Measurements from ENCODE around the gene NEK10.

The NEK10 gene

DNA sequence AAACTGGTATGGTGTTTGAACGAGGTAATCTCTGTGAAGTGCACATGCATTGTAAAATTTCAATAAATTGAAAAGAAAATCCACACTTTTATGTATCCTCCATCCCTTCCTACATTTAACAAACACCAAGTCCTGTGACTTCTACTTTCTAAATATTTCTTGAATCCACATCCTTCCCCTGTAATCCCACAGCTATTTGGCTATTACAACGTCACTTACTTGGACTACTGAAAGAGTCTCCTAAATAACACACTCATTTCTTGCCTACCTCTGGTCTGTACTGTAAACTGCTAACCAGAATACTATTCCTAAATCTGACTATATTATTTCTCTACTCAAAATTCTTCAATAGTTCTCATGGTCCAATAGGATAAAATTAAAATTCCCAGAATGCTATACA is 176.1 kb downstream of the NEK10 start:
- DNase-seq (ENCODE audit: extremely low spot score, insufficient read length, low read depth) (no peak), FAIRE-seq (no peak)

DNA sequence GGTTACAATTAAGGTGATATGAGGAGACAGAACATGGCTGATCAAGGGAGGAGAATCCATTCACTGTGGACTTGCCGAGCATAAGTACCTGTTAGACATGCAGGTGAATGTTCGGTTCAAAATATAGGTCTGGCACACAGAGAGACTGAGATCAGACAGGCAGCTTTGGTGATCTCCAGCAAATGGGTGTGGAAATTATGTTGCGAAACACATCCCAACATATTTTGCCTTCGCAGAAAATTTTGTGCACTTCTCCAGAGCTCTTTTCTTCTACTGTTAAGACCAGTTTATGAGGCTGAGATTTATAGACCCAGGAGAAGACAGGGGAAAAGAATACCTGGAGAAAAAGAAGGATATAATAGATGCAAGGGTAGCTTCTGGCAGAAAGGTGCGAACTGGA is 183.2 kb downstream of the NEK10 start:
- DNase-seq (ENCODE audit: extremely low spot score, insufficient read length, low read depth) (no peak), FAIRE-seq (no peak)

DNA sequence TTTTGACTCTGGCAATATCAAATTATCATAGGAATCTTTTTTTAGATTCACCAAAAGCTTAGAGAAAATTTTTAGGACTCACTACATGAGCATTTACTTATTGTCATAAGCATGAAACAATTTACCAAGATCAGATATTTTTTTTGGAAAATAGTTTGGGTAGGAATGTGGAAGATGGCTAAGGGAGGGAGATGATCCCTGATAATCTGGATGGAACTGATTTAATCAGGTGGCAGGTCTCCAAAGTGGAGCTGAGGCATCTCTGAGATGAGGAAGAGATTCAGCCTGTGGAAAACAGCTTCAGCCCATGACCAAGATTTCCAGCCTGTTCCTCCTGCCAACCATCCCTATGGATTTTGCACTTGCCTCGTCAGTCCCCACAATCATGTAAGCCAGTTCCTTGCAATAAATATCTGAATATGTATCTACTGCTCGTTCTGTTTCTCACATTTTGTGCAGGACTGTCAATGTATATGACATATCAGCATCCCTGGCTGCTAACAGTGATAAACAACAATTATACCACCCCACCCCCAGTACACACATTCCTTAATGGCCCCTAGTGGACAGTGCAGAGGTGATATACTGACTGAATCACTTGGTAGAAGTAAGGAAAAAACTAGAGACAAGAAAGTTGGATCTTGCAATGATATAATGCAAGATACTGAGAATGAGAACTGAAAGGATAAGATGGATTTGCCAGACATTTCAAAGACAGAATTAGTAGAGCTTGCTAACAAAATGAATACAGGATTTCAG is 183.8 kb downstream of the NEK10 start:
- DNase-seq (ENCODE audit: extremely low spot score, insufficient read length, low read depth) (no peak), FAIRE-seq (no peak)

DNA sequence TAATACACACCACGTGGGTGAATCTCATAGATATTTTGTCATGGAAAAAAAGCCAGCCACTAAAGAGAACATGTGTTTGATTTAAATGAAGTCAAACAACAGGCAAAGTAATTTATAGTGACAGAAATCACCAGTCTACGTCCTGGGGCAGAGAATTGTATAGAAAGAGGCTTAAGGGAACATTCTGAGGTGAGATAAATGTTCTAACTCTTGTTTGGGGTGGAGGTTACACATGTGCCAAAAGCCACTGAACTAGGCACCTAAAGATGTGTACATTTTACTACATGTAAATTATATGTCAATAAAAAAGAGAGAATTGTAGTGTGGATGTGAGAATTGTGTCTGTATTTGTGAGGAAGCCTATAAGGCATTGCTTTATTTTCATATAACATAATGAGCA is 184.9 kb downstream of the NEK10 start:
- DNase-seq (ENCODE audit: extremely low spot score, insufficient read length, low read depth), result no peak
- FAIRE-seq, result no peak

DNA sequence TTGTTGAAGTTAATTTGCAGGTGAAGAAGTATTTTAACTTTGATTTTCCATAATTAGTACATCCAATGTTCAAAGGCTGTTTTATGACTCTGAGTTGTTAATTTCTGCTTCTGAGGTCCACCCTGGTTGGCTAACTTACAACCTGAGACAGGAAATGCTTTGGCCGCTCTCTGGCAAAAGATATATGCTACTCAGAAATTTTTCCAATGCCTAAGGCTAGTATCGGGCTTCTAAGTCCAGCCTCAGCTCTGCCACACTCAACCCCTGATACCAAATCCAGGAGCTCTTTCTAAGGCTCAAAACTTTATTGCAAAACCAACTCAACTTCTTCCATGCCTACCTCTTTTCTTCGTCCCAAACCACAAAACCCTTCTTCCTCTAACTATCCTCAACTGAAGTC is 192.9 kb downstream of the NEK10 start:
- FAIRE-seq (no peak), DNase-seq (ENCODE audit: extremely low spot score, insufficient read length, low read depth) (no peak)

DNA sequence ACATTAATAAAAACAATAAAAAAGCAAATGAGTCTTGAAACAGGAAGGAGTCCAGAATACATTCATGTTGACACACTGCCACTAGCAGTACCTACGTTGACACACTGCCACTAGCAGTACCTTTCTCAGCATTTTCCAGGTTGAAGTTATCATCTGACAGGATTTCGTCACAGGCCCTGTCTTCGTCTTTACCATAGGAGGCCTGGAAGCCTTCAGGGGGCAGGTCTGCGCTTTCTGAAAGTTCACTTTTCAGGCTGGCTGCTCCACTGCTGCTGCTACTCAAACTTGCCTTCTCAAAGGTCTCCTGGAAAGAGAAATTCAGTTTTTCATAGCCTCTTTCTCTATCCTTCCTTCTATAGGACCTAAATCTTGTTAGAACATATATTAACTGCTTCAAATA is 194.7 kb downstream of the NEK10 start:
- FAIRE-seq (no peak), DNase-seq (ENCODE audit: extremely low spot score, insufficient read length, low read depth) (no peak)

DNA sequence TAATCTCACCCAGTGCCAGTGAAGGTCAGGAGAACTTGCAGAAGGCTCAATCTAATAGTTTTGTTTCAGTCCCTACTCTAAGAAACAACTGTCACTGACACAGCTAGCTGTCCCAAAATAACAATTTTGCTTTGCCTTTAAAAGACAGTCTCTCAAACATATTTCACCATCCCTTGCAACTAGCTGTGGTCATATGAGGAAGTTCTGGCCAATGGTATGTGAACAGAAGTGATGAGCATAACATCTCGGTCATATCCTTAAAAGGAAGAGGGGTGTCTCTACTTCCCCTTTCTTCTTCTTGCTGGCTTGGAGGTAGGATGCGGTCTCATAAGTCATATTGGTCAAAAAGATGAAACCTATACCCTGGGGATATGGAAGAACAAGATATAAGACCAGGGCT is 198.1 kb downstream of the NEK10 start:
- FAIRE-seq (peak; percentile 55), DNase-seq (ENCODE audit: extremely low spot score, insufficient read length, low read depth) (no peak)

DNA sequence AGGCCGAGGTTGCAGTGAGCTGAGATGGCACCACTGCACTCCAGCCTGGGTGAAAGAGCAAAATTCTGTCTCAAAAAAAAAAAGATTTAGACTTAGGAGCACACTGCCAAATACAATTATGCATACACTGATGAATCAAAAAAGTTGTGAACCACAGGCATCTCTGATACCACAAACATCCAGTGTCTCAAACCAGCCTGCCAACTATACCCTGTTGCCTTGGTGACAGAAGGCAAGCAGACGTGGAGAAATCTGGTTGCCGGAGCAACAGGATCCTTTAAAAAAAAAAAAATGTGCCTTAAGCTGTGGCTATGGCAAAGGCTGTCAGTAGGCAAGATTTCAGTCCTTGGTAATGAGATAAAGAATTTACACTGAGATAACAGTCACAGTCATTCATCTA is 202.3 kb downstream of the NEK10 start:
- FAIRE-seq, result no peak
- DNase-seq (ENCODE audit: extremely low spot score, insufficient read length, low read depth), result no peak

DNA sequence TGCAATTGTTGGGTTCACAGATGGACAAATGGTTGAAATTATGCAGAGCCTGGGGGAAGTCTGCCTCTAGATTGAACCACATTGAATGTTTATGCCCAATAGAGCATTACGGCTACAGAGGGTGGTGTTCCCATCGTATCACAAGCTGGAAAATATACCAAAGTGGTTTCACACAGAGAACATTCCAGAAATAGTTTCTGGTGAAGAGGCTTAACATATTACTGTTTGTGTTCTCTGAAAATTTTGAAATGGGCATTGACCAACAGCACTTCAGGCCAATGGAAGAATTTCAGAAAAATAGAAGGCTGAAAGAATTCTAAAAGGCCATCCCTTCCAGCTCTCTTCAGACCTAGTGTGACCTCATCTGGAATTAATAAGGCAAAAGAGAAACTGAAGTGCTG is 203.9 kb downstream of the NEK10 start:
- DNase-seq (ENCODE audit: extremely low spot score, insufficient read length, low read depth) (no peak), FAIRE-seq (no peak)

DNA sequence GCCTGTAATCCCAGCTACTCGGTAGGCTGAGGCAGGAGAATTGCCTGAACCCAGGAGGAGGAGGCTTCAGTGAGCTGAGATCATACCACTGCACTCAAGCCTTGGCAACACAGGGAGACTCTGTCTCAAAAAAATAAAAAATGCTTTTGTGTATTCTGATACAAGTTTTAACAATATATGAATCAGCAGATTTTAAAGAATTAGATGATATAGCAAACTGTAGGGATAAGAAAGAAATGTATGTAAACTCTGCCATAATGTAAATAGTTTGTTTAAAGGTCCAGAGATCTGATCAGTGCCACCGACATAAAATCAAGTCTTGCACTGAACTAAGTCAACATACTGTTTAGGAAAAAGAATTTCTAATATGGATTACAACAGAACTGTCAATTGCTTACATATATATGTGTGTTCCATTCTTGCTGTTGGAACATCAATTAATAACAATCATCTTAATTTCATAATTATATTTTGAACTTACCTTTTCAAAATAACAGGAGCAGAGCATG is 208.3 kb downstream of the NEK10 start:
- no peak for FAIRE-seq
- DNase-seq (ENCODE audit: extremely low spot score, insufficient read length, low read depth), result no peak

DNA sequence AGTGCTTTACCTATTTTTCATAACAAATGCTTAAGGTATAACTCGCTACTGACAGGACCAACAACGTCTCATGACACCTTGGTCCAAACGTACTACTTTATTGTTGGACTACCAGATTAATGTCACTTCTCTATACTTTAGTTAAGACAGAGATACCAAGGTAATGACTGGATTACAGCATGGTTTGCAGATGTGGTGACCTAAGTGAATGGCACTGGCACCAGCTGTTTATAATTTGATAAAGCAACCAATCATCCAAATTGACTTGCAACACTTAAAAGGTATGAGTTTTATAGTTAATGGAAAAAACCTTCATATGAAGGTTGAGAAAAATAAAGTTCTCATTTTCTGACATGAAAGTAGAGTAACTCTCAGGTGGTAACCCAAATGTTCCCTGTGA is 209.0 kb downstream of the NEK10 start:
- no peak for FAIRE-seq

DNA sequence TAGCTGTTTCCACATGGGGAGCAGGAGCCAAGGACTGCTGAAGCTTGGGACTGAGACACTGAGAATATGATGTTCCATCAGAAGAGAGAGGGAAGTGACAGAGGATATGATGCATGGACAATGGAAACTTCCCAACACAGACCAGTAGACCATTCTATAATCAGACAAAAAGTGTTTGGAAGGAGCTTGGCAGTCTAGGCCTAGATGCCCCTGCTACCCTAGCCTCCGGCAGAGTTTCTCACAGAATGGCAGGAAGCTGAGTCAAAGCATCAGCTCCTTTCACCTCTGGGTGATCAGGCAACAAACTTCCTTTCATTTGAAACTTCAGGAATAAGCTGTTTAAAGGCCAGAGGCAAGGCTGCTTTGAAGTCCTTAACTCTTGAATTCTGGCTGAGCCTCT is 222.0 kb downstream of the NEK10 start:
- FAIRE-seq, result no peak

More for the DNA sequence above, 209.0 kb downstream of the NEK10 start:
- no peak for DNase-seq (ENCODE audit: extremely low spot score, insufficient read length, low read depth)

DNA sequence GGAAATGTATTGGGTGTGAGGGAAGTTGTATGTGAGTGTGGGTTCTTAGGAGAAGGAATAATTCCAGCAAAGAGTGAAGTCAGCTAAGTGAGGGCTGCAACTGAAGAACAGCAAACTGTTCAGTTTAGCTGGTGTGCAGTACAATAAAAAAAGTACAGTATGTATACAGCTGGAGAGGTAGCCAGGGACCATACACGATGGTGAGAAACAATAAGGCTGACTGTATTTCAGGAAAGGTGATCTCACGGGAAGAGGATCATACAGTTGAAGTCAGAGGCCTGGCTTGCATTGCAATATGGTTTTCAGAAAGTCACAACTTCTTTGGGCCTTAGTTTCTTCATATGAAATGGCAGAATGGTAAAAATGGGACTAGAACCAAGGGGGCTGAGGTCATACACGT is 222.4 kb downstream of the NEK10 start:
- DNase-seq (ENCODE audit: extremely low spot score, insufficient read length, low read depth) (no peak), FAIRE-seq (no peak)

More for the DNA sequence above, 222.0 kb downstream of the NEK10 start:
- no peak for DNase-seq (ENCODE audit: extremely low spot score, insufficient read length, low read depth)

DNA sequence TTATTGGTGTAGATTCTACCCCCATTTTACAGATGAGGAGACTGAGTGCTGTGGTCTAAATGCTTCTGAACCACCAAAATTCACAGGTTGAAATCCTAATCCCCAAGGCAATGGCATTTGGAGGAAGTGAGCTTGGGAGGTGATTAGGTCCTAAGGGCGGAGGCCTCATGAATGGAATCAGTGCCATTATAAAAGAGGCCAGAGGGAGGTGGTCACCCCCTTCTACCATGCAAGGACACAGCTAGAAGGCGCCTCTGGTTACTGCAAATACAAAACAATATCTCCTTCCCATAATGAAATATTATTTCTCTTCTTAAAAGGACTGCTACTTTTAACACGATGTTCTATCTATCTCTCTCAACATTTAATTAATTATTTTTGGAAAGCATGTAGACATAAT is 223.5 kb downstream of the NEK10 start:
- FAIRE-seq (no peak), DNase-seq (ENCODE audit: extremely low spot score, insufficient read length, low read depth) (no peak)

DNA sequence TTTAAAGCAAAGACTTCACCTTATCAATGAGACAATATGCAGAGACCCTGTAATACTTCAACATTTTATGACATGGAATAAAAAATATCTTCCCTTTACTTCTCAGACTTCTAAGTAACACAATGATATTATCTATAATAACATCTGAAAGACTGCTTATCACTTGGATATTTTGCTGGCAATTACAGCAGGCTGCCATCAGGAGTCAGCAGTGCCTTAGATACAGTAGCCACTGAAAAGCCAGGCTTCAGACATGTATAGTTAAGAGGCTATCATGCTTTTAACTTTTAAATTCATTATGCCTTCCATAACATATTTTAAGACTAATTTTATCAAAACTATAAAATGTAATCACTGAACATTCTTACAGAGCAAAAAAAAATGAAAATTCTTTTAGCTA is 227.5 kb downstream of the NEK10 start:
- DNase-seq (ENCODE audit: extremely low spot score, insufficient read length, low read depth) (no peak), FAIRE-seq (no peak)

DNA sequence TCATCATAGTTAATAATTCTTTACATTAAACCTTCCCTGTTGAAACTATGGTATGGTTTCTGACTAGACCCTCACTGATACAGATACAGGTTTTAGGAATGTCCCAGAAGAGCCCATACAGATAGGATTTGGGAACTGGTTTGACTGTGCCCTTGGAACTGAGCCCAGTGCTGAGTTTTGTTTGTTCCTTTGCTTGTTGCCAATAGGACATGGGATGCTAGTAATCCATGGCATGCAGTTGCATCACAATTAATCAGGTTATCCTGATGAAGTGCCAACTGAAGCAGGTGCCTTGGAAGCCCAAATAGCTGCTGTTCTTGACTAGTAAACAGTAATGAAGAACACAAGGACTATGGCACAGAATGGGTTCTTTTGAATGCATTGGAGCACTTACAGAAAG is 230.6 kb downstream of the NEK10 start:
- DNase-seq (ENCODE audit: extremely low spot score, insufficient read length, low read depth), result no peak

DNA sequence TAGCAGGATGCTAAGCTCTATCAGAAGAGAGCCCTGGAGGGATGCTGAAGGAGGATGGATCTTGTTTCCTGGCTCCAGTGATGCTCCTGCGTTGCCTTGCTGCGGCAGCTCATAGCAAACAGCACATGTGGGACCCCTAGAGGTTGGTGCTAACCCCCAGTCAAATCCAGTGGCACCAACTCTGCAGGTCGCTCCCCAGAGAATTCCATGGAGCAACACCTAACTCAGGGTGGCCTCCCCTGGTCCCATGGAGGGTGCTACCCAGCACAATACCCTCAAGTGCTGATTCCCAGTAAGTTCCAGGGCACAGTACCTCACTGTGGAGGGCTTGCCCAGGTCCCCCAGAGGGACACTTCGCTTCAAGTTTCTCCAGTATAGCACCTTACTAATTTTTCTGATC is 231.2 kb downstream of the NEK10 start:
- FAIRE-seq, result no peak
- no peak for DNase-seq (ENCODE audit: extremely low spot score, insufficient read length, low read depth)

More for the DNA sequence above, 230.6 kb downstream of the NEK10 start:
- FAIRE-seq, result no peak

DNA sequence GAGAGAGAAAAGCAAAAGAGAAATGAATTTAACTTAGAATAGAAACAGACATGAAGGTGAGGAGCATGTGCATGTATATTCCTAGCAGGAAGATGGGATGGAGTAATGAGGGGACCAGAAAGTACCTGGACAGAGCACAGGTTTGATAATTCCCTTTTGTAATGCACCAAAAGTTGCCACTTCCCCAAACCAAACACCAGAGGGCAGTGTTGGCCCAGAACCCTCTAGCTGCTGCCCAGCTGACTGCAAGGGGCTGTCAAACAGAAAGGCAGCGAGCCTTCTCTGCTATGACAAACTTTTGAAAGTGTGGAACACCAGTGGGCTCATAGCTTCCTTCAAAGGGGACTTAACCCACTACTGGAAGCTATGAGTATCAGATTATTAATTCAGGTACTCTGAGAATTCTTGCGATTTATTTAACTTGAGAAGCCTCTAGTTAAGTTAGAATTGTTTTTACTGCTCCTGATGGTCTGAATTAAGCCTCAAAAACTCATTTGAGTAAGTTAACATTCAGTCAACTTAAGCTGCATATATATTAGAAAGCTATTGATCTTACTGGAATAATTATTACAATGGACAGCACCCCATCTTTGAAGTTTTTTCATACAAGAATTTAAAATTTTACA is 234.9 kb downstream of the NEK10 start:
- DNase-seq (ENCODE audit: extremely low spot score, insufficient read length, low read depth), result peak; percentile 23

DNA sequence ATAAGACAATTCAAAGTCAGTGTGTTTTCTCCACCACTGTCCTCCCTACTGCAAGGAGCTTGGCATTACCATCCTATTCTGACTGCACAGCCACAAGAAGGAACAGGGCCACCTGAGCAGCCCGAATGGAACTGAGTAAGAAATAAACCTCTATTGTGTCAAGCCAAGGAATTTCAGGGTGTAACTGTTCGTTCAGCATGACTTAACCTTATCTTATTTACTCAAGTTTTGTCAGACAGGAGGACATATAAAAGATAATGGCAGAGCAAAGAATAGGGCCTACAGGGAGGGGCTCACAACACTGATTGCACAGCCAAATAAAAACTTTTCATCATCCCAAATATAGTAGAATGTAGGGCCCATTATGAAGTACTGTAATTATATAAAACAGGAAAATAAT is 236.1 kb downstream of the NEK10 start:
- no peak for DNase-seq (ENCODE audit: extremely low spot score, insufficient read length, low read depth)
- FAIRE-seq, result no peak

More for the DNA sequence above, 234.9 kb downstream of the NEK10 start:
- FAIRE-seq, result peak; percentile 90

DNA sequence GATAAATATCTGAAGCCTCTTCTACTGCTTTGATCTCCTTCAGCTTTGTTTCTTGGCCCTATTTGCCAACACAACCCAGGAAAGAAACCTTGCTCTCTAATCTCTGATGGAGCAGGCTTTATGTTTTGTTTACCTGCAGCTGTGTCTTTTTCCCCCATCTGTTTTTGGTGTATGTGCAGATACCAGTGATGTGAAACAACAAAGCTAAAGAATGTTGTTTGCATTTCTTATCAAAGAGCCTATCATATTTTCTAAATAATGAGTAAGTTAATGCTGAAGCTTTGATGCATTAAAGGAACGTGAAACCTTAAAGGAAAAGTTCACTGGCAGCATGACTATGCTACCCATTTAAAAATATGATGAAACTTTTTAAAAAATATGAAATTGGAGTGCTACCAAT is 238.4 kb downstream of the NEK10 start:
- no peak for DNase-seq (ENCODE audit: extremely low spot score, insufficient read length, low read depth)
- FAIRE-seq, result no peak

DNA sequence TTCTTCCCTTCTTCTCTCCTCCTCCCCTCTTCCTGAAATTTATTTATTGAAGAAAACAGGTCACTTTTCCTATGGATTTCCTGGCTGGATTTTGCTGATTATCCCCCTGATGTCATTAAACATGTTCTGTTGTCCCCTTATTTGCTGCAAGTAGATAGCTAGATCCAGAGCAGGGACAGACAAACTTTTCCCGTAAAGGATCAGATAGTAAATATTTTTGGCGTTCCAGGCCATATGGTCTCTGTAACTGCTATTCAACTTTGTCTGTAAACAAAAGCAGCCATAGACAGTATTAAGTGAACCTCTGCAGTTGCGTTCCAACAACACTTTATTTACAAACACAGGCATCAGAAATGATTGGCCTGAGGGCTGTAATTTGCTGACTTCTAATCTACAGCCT is 241.3 kb downstream of the NEK10 start:
- DNase-seq (ENCODE audit: extremely low spot score, insufficient read length, low read depth), result no peak

DNA sequence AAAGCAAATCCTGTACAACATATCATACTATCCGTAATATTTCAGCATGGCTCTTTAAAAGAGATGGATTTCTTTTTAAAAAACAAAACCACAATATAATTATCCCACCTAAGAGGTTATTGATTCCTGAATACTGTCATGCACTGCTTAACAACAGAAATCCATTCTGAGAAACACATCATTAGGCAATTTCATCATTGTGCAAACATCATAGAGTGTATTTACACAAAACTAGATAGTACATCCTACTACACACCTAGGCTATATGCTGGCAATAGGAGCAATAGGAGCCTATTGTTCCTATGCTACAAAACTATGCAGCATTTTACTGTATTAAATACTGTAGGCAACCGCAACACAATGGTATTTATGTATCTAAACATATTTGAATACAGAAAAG is 242.0 kb downstream of the NEK10 start:
- FAIRE-seq (no peak), DNase-seq (ENCODE audit: extremely low spot score, insufficient read length, low read depth) (no peak)

More for the DNA sequence above, 241.3 kb downstream of the NEK10 start:
- FAIRE-seq, result no peak
